GM18861 (cell line): ENCODE results near the gene RHOT2.

ENCODE experiments used
- ATAC-seq: cut with Tn5 transposase; IDR thresholded peaks from one replicate; pipeline ENCODE4 v1.9.1; 2021; ENCODE audit not compliant: unreplicated experiment

Gene RHOT2

GRCh38 chr16:632486-633335, 35.2 kb upstream of the RHOT2 start:
- ATAC-seq: no peak

- ATAC-seq: no peak
These were observed 34.4 kb upstream of the RHOT2 start for GRCh38 chr16:633336-634050.

GRCh38 chr16:634051-634670, 33.8 kb upstream of the RHOT2 start:
- ATAC-seq: no peak

- ATAC-seq: no peak
These were observed 32.9 kb upstream of the RHOT2 start for GRCh38 chr16:634996-635395.

GRCh38 chr16:635573-636205, 32.2 kb upstream of the RHOT2 start:
- peak; percentile 1 for ATAC-seq

GRCh38 chr16:636206-637080, 31.5 kb upstream of the RHOT2 start, which contains the start of gene METTL26:
TSS of gene METTL26 (minus strand) at chr16:636305. CDS start at chr16:636290, 15 bp downstream.
- peak; percentile 60 for ATAC-seq

- ATAC-seq: no peak
These were observed 30.6 kb upstream of the RHOT2 start for GRCh38 chr16:637081-638018.

GRCh38 chr16:638034-638543, 29.8 kb upstream of the RHOT2 start:
- no peak for ATAC-seq

GRCh38 chr16:638836-639235, 29.1 kb upstream of the RHOT2 start:
- no peak for ATAC-seq

GRCh38 chr16:640614-641013, 27.3 kb upstream of the RHOT2 start:
- no peak for ATAC-seq

- ATAC-seq: peak; percentile 52
These were observed 26.4 kb upstream of the RHOT2 start, which contains the start of gene MCRIP2 for GRCh38 chr16:641326-642188. TSS of gene MCRIP2 (plus strand) at chr16:641828. CDS start at chr16:641992, 164 bp downstream.

GRCh38 chr16:642189-643049, 25.5 kb upstream of the RHOT2 start:
- ATAC-seq: peak; percentile 21

- ATAC-seq: no peak
These were observed 24.9 kb upstream of the RHOT2 start for GRCh38 chr16:643050-643368.

- no peak for ATAC-seq
These were observed 23.4 kb upstream of the RHOT2 start for GRCh38 chr16:644556-644955.

GRCh38 chr16:645852-646678, 21.9 kb upstream of the RHOT2 start:
- no peak for ATAC-seq

- no peak for ATAC-seq
These were observed 21.2 kb upstream of the RHOT2 start for GRCh38 chr16:646679-647172.
